SH-SY5Y (cell line): Measurements from ENCODE around the gene BTG4.

ENCODE experiments used
- GATA2 ChIP-seq: IDR thresholded peaks from 2 replicates; pipeline ENCODE4 v1.6.1; 2011; ENCODE audit warnings: mild to moderate bottlenecking, low read depth, low read length
- GATA3 ChIP-seq: IDR thresholded peaks from 2 replicates; pipeline ENCODE4 v1.6.1; 2011; ENCODE audit warnings: low read depth, mild to moderate bottlenecking, low read length, moderate library complexity

The BTG4 gene

GRCh38 chr11:111541254-111542061 lies 29.3 kb upstream of the BTG4 start:
- TF ChIP-seq GATA3 = no peak
- TF ChIP-seq GATA2 = no peak

GRCh38 chr11:111540937-111541253 lies 28.7 kb upstream of the BTG4 start:
- TF ChIP-seq GATA2 = no peak
- no peak for TF ChIP-seq GATA3

DNA sequence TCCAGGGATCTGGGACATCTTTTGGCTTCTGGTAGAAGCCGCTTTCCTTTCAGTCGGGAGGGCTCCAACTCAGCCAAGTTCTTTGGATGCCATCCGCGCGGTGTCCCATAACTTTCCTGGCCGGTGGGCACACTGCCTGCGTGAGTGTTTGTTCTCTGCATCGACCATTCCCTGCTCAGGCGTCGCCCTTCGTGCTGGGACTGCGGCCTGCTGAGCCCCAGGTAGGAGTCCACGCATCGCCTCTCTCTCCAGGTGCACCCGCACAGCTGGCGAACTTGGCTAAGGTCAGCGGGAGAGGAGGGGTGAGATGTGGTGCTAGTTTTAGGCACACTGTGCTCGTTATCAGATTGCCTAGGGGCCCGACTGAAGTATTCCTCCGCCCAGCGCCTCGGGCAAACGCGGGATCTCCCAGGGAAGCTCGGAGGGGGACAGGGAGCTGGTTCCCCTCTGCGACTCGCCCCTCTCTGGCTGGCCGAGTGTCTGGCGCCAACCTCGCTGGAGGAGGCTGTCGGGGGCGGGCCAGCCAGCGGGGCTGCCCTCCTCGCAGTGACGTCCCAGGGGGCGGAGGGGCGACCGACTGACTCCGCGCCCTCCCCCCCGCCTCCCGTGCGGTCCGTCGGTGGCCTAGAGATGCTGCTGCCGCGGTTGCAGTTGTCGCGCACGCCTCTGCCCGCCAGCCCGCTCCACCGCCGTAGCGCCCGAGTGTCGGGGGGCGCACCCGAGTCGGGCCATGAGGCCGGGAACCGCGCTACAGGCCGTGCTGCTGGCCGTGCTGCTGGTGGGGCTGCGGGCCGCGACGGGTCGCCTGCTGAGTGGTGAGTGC lies 28.1 kb upstream of the BTG4 start, which contains the start of gene LAYN:
LAYN (plus strand) TSS at position 607 of the 823 bp plus-strand sequence; CDS start at position 731, 124 bp downstream.
- TF ChIP-seq GATA2 (no peak), GATA3 (no peak)

- no peak for TF ChIP-seq GATA3
- no peak for TF ChIP-seq GATA2
These were observed 27.4 kb upstream of the BTG4 start for GRCh38 chr11:111539426-111540113.

GRCh38 chr11:111538407-111539114 lies 26.4 kb upstream of the BTG4 start:
- no peak for TF ChIP-seq GATA3

GRCh38 chr11:111537336-111537860 lies 25.2 kb upstream of the BTG4 start:
- TF ChIP-seq GATA3 (no peak), GATA2 (no peak)

DNA sequence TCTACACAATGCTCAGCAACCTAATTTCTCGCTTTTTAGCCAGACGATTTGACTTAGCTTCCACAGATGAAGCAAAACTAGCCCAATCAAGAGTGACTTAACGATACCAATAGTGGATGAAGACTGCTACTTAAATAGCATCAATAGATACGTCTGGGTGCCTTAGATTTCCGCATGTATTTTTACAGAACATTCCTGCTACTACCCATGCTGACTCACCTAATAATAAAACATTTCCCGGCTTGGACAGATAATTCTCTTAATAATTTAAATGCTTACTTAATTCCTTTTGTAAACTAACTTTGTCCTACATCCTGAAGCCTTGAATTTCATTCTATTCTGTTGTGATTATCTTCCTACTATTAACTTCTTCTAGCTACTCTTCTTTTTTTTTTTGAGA lies 23.1 kb upstream of the BTG4 start:
- TF ChIP-seq GATA2 (no peak), GATA3 (no peak)

DNA sequence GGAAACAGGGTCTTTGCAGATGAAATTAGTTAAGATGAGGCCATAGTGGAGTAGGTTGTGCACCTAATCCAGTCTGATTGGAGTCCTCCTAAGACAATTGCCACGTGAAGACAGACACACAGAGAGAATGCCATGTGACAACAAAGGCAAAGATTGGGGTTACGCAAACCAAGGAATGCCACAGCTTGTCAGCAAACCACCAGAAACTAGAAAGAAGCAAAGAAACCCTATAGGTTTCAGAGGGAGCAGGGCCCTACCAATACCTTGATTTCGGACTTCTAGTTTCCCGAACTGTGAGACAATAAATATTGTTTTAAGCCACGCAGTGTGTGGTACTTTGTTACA lies 20.2 kb upstream of the BTG4 start:
- no peak for TF ChIP-seq GATA2
- TF ChIP-seq GATA3 = no peak

DNA sequence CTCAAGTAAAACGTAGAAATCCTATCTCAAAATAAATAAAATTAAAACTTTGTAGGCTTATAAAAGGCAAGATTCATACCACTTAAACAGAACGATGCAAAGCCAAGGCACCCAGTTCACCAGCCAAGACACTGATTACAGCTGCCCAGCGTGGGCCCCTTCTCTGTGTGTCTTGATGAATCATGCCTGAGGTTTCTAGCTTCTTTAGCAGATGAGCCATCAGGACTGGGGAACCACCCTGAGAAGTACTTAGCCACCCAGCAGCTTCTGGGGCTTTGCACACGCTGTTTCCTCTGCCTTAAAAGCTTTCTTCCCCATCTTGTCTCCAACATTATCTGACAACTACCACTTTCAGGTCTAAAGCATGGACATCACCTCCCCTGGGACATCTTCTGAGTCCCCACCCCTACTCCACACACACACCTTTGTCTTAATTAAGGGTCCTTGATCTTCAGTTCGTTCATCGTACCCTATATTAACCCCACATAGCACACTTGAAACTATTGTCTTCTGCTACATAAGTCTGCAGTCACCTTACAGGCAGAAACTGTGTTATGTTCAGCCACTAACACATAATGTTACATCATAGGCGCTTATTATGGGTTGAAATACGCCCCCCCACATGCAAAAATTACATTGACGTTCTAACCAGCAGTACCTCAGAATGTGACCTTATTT lies 19.6 kb upstream of the BTG4 start:
- no peak for TF ChIP-seq GATA3
- no peak for TF ChIP-seq GATA2

GRCh38 chr11:111531136-111531535 lies 18.9 kb upstream of the BTG4 start:
- no peak for TF ChIP-seq GATA2
- no peak for TF ChIP-seq GATA3

DNA sequence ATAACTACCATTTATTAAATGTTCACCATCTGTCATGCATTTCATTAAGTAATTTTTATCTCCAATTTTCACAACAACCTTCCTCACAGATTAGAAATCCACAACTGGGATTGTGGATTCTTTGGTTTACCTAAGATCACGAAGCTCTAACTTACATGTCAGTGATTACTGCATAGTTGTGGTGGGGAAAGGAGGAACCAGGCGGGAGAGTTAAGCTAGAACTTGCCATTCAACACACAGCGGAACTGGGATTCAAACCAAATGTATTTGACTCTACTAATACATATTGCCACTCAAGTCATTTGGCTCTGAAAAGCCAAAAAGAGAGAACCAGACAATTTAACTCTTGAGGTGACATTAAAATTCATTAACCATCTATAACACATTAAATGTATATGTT lies 17.9 kb upstream of the BTG4 start:
- TF ChIP-seq GATA3 (no peak), GATA2 (no peak)

GRCh38 chr11:111528557-111528956 lies 16.4 kb upstream of the BTG4 start:
- TF ChIP-seq GATA2 (no peak), GATA3 (no peak)

GRCh38 chr11:111527279-111527678 lies 15.1 kb upstream of the BTG4 start:
- no peak for TF ChIP-seq GATA2
- TF ChIP-seq GATA3 = no peak
